Prostate gland (tissue), 2 donors: ENCODE results near the gene ZNF223. TPM values are rescaled to one million over a fixed set of nuclear protein-coding genes. Genes with fewer than 3 reads are reported as not detected.

Experiments used
- DNase-seq: peaks from one replicate; pipeline ENCODE4 v3.0.0-alpha.2; 2019; ENCODE audit warnings: low spot score
- H3K27ac ChIP-seq, 2 donors: fragments of 200-600 bp; sonication (generic); 2 replicates each; pipeline ENCODE4 v1.5.1; 2017 to 2019
- H3K27me3 ChIP-seq: fragments of 200-600 bp; sonication (generic); replicated peaks from 2 replicates; pipeline ENCODE4 v1.5.1; 2019; ENCODE audit not compliant: insufficient read depth
- H3K36me3 ChIP-seq, 2 donors: fragments of 200-600 bp; sonication (generic); 1 replicate in 1 of 2; 2 replicates in 1 of 2; pipeline versions ENCODE4 v1.5.1 to v1.8.1; 2017 to 2019
- H3K4me1 ChIP-seq: fragments of 200-600 bp; sonication (generic); replicated peaks from 2 replicates; pipeline ENCODE4 v1.5.1; 2019
- H3K4me3 ChIP-seq, 2 donors: fragments of 200-600 bp; sonication (generic); 2 replicates each; pipeline ENCODE4 v1.5.1; 2017 to 2019
- H3K9me3 ChIP-seq: fragments of 200-600 bp; sonication (generic); 2 replicates; pipeline ENCODE4 v1.5.1; 2017
- CTCF ChIP-seq, 4 experiments: fragments of 200-600 bp in 2 of 4; fragments of 450-650 bp in 2 of 4; sonication (generic) in 2 of 4; IDR thresholded peaks; 1 replicate in 3 of 4; 2 replicates in 1 of 4; pipeline ENCODE4 v1.5.1; 2016 to 2019; ENCODE audit warnings: antibody characterized with exemption in 4 of 4, mild to moderate bottlenecking in 2 of 4, moderate library complexity in 2 of 4
- POLR2A ChIP-seq: fragments of 450-650 bp; IDR thresholded peaks from one replicate; pipeline ENCODE4 v1.6.1; 2016; ENCODE audit warnings: antibody characterized with exemption, mild to moderate bottlenecking
- POLR2AphosphoS5 ChIP-seq: sonication (generic); formaldehyde crosslinking; IDR thresholded peaks from one replicate; pipeline ENCODE4 v1.6.1; 2017; ENCODE audit warnings: antibody characterized with exemption
- WGBS: methylation state at CpG from one replicate; pipeline ENCODE4 v1.1.5; 2018; 5-methylcytosine and 5-hydroxymethylcytosine counted together
- intact Hi-C: fragments of 100-400 bp; cut with DNase I; formaldehyde crosslinking; loops from one replicate; pipeline ENCODE4 v1.14.2; 2022
- total RNA-seq, 2 donors: library from RNA; depleted of rRNA; stranded (reverse); fragments of >200 nt; gene quantifications; one replicate each; pipeline ENCODE4 v1.1.0, GENCODE V29; 2016

The ZNF223 gene
- total RNA-seq, 2 donors from 2014 or later, result 9.1 to 10.6 TPM

DNA sequence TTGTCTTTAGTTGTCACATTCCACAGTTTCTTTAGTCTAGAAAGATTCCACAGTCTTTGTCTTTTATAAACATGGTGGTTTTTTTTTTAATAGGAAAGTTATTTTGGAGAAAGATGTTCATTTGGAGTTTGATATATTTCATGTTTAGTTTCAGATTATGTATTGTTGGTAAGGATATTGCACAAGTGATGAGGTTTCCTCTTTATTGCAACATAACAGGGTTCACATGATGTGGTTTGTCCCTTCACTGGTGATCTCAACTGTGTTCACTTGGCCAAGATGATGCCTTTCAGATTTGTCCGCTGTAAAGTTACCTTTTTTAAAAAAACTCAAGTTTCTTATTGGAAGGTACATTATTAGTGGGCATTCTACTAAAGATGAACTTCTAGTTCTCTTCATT lies 45.9 kb upstream of the ZNF223 start:
- no peak overlapping the region for H3K4me3 ChIP-seq
- intact Hi-C loops, result loop anchor here (10.0 kb wide), 1 partner anchor 89 kb away; the partner anchor contains the start of gene ZNF224
- 88% methylated on average over 1 of the region's 1 CpG for WGBS
- H3K27me3 ChIP-seq, result no peaks in the 10 kb centered on the region
- DNase-seq, result no peak
- H3K9me3 ChIP-seq, result no peaks in the 10 kb centered on the region
- H3K4me1 ChIP-seq, result no peaks in the 10 kb centered on the region
- TF ChIP-seq POLR2AphosphoS5, result no peak
- TF ChIP-seq POLR2A, result no peak
- no peak for TF ChIP-seq CTCF (IDR thresholded peaks at IDR 0.05)
- peaks cover 21 to 40% of the 10 kb centered on the region in 2 donors for H3K36me3 ChIP-seq
- H3K27ac ChIP-seq, result no peak overlapping the region

DNA sequence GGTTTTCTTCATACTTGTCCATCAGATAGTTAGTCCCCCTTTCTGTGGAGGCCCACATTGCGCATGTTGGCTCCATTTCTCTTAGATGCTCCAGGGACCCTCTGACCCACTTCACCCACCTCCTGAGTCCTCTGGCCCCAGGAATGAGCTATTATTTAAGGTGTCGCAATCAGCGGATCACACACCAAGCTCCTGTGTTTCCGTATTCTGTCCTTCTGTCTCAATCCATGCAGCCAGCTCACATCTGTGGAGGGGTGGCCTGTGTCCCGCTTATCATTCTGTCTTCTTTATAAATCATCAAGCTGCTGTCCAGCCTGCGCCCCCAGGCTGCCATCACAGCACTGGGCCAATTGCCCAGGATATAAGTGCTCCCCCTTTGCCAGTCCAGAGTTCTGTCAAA lies 44.4 kb upstream of the ZNF223 start:
- H3K27me3 ChIP-seq, result no peaks in the 10 kb centered on the region
- no peak overlapping the region for H3K4me3 ChIP-seq
- H3K36me3 ChIP-seq, result peaks cover 23 to 45% of the 10 kb centered on the region in 2 donors
- over 99% methylated on average over 6 of the region's 6 CpGs for WGBS
- H3K27ac ChIP-seq, result no peak overlapping the region
- intact Hi-C loops, result loop anchor here (10.0 kb wide), 1 partner anchor 87 kb away; the partner anchor contains the start of gene ZNF224
- no peaks in the 10 kb centered on the region for H3K4me1 ChIP-seq
- TF ChIP-seq POLR2A, result no peak
- no peak for TF ChIP-seq CTCF (IDR thresholded peaks at IDR 0.05)
- TF ChIP-seq POLR2AphosphoS5, result no peak
- no peaks in the 10 kb centered on the region for H3K9me3 ChIP-seq
- DNase-seq, result no peak

- WGBS, result 94% methylated on average over 5 of the region's 5 CpGs
Measured at GRCh38 chr19:44010468-44010867, 41.4 kb upstream of the ZNF223 start.

DNA sequence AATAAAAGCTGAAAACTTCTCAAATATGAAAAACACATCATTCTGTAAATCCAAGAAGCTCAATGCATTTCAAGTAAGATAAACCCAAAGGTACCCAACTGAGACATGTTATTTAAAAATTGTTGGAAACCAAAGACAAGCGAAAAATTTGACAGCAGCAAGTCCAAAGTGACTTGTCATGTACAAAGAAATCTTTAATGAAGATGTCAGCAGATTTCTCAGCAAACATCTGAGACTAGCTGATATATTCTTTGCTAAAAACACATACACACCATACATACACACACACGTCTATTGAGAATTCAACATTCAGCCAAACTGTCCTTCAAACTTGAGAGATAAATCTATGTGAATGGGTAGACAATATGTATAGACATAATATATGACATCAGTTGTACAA lies 32.3 kb upstream of the ZNF223 start:
- Histone ChIP-seq H3K4me1 (no peaks in the 10 kb centered on the region), H3K9me3 (no peaks in the 10 kb centered on the region), H3K36me3 (no peaks in the 10 kb centered on the region), H3K27ac (no peak overlapping the region), H3K4me3 (no peak overlapping the region), H3K27me3 (no peaks in the 10 kb centered on the region)
- no peak for TF ChIP-seq POLR2A
- TF ChIP-seq POLR2AphosphoS5, result no peak
- 51% methylated on average over 2 of the region's 2 CpGs for WGBS
- intact Hi-C loops, result no loop called here
- no peak for DNase-seq

More at GRCh38 chr19:44010468-44010867, 41.4 kb upstream of the ZNF223 start:
- Histone ChIP-seq H3K36me3 (peaks cover 23 to 45% of the 10 kb centered on the region in 2 donors), H3K4me1 (no peaks in the 10 kb centered on the region), H3K27me3 (no peaks in the 10 kb centered on the region), H3K27ac (no peak overlapping the region), H3K4me3 (no peak overlapping the region), H3K9me3 (no peaks in the 10 kb centered on the region)
- no peak for DNase-seq
- no peak for TF ChIP-seq CTCF (IDR thresholded peaks at IDR 0.05)
- intact Hi-C loops, result no loop called here

GRCh38 chr19:44021221-44021620 lies 30.6 kb upstream of the ZNF223 start:
- Histone ChIP-seq H3K27me3 (no peaks in the 10 kb centered on the region), H3K27ac (no peak overlapping the region), H3K36me3 (no peaks in the 10 kb centered on the region), H3K4me3 (no peak overlapping the region), H3K9me3 (no peaks in the 10 kb centered on the region), H3K4me1 (no peaks in the 10 kb centered on the region)
- intact Hi-C loops, result no loop called here
- DNase-seq, result no peak
- TF ChIP-seq CTCF (IDR thresholded peaks at IDR 0.05) (no peak), POLR2A (no peak), POLR2AphosphoS5 (no peak)
